NCI-H526 treated with DMSO at 0.1 percent for 48 hours (cell line): Measurements from ENCODE around the gene GNG7.
A peak's percentile ranks its signal among the peaks of the same experiment; 100 is the strongest.
"Not testable (repeated sequence)": the region's sequence is repeated elsewhere in the genome, so short reads cannot be mapped to it uniquely, and the experiment has no call there.

Experiments
- DNase-seq: peaks from one replicate; lab custom pipeline; 2025; lab: John Stamatoyannopoulos, UW

The GNG7 gene

DNA sequence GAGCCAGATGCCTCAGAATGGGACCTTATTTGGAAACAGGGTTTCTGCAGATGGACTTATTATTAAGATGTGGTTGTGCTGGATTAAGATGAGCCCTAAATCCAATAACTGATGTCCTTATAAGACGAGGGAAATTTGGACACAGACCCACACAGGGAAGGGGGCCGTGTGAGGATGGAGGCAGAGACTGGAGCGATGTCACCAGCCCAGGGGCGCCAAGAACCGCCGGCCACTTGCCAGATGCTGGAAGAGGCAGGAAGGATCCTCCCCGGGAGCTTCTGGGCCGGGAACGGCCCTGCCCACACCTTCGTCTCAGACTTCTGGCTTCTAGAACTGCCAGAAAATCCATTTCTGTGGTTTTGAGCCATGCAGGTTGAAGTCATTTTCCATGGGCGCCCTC, 26.6 kb downstream of the GNG7 start:
- no peak for DNase-seq

GRCh38 chr19:2670217-2670616, 32.3 kb downstream of the GNG7 start:
- no peak for DNase-seq

DNA sequence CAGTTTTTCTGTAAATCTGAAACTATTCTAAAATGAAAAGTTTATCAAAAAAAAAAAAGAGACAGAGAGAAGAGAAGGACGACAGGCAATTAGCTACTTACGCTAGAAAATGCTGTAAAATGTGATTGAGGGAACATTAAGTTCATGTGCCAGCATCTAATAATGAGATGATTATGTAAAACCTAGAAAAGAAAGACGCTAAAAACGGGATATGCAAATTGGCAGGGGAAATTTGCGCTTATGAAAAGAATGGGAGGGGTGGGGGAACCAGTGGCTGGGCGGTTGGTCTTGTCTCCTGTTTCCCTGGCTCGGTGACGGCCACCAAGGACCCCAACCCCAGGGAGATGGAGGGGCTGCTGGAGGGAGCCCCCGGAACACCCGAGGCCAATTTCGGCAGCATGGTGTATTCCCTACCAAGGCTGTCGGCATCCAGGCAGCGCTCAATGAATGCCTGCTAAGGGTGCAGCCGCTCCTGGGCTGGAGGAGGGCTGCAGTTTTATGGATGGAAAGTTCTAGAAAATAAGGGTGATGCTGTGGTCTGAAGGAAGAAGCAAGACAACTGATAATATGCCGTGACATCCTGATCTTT, 34.2 kb downstream of the GNG7 start:
- no peak for DNase-seq

DNA sequence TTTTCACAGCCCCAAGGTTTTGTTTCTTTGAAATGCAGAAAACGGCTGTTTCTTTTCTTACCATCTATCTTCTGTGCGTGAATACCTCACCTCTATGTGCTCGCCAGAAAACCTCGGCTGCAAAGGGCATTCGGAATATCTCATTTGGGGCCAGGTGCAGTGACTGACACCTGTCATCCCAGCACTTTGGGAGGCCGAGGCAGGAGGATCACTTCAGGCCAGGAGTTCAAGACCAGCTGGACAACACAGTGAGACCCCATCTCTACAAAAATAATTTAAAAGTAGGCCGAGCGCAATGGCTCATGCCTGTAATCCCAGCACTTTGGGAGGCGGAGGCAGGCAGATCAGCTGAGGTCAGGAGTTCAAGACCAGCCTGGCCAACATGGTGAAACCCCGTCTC, 35.1 kb downstream of the GNG7 start:
- DNase-seq = not testable (repeated sequence)

GRCh38 chr19:2666344-2666994, 36.0 kb downstream of the GNG7 start:
- no peak for DNase-seq

DNA sequence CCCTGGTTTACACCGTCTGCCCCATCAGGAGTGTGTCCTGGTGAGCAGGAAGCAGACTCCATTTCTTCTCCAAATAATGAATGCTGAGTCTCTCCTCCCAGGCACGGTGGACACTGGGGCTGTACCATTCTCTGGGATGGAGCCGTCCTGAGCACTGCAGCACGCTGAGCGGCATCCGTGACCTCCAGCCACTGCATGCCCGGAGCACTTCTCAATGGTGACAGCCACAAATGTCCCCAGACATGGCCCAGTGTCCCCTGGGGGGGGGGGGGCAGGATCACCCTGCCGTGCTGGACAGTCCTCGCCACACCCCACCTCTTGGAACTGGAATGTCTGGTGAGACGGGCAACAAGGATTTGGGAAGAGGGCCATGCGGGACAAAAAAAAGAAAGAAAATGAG, 37.4 kb downstream of the GNG7 start:
- DNase-seq = no peak

- no peak for DNase-seq
Observed at GRCh38 chr19:2663920-2664571, 38.4 kb downstream of the GNG7 start.

GRCh38 chr19:2661615-2662014, 40.9 kb downstream of the GNG7 start:
- no peak for DNase-seq

GRCh38 chr19:2659856-2660432, 42.5 kb downstream of the GNG7 start:
- no peak for DNase-seq

GRCh38 chr19:2656533-2656932, 46.0 kb downstream of the GNG7 start:
- DNase-seq = no peak

DNA sequence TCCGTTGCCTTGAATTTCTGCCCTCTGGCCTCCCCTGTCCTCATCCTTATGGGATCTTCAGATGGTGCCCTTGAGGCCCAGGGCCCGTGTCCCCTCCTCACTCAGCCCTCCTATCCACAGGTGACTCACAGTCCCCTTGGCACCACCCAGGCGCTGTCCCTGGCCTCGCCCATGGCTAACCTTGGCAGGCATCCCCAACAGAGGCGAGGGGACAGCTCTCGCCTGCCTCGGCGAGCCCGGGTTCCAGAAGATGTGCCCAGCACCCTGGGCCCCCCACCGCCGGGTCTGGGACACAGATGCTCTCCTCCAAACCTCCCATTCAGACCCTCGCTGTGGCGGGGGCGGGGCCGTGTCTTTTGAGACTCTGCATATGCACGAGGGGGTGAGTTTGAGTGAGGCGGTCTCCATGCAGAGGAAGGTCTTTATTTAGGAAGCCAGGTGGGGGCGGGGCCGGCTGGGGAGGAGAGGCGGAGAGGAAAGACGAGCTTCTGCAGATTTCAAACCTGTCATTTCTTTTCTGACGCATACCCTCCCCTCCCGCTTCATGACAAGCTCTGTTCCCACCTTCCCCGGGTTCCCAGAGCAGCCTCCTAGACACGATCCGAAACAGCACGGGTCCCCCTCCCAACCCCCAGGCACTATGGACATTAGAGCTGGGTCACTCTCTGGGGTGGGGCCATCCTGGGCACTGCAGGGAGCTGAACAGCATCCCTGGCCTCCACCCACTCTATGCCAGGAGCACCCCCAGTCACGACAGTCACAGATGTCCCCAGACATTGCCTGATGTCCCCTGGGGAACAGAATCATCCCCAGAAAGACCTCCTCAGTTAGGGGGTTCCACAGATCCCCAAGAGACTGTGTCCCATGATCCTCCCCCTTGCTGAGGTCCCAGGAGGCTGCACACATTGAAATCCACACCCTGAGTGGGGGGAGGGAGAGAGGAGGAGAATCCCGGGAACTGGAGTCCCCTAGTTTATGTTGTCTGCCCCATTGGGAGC, 48.5 kb downstream of the GNG7 start:
- no peak for DNase-seq

- no peak for DNase-seq
Observed at GRCh38 chr19:2653218-2653617, 49.3 kb downstream of the GNG7 start.

DNA sequence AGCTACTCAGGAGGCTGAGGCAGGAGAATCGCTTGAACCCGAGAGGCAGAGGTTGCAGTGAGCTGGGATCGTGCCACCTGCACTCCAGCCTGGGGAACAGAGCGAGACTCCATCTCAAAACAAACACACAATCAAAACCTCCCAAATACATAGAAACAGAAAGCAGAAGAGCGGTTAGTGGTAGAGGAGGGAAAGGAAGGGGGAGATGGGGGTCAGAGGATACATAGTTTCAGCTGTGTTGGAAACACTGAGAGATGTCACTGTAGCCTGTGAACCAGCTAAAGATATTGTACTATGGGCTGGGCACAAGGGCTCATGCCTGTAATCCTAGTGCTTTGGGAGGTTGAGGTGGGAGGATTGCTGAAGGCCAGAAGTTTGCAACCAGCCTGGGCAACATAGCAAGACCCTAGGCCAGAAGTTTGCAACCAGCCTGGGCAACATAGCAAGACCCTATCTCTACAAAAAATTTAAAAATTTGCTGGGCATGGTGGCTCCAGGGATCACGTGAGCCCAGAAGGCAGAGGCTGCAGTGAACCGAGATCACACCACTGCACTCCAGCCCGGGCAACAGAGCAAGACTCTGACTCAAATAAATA, 49.9 kb downstream of the GNG7 start:
- DNase-seq = no peak

DNA sequence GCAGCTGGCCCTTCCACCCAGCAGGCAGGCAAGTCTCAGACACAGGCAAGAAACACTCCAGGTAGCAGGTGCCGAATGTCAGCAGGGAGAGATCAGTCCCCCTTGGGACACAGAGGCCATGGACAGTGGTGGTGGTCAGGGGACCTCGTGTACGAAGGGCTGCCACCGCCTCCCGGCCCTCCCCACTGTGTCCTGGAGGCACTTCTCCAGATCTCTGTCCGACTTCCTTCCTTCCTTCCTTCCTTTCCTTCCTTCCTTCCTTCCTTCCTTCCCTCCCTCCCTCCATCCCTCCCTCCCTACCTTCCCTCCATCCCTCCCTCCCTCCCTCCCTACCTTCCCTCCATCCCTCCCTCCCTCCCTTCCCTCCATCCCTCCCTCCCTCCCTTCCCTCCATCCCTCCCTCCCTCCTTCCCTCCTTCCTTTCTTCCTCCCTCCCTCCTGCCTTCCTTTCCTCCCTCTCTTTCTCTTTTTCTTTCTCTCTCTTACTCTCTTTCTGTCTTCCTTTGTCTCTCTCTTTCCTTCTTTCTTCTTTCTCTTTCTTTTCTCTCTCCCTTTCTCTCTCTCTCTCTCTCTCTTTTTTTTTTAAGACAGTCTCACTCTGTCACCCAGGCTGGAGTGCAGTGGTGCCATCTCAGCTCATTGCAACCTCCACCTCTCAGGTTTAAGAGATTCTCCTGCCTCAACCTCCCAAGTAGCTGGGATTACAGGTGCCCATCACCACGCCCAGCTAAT, 51.3 kb downstream of the GNG7 start:
- DNase-seq = not testable (repeated sequence)

- DNase-seq = no peak
Observed at GRCh38 chr19:2650515-2650914, 52.0 kb downstream of the GNG7 start.

- peak; percentile 40 for DNase-seq
Observed at GRCh38 chr19:2648528-2648937, 54.0 kb downstream of the GNG7 start.

DNA sequence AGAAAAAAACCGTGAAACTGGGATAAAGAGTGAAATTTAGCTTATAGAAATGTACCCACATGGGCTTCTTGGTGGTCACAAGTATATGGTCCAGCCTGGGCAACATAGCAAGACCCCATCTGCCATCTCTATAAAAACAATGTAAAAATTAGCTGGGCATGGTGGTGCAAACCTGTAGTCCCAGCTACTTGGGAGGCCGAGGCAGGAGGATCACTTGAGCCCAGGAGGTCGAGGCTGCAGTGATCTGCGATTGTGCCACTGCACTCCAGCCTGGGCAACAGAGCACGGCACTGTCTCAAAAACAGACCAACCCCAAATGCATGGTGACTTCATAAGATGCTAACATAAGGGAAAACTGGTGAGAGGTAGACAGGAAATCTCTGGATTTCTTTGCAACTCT, 54.4 kb downstream of the GNG7 start:
- DNase-seq = no peak

- no peak for DNase-seq
Observed at GRCh38 chr19:2646866-2647535, 55.5 kb downstream of the GNG7 start.

DNA sequence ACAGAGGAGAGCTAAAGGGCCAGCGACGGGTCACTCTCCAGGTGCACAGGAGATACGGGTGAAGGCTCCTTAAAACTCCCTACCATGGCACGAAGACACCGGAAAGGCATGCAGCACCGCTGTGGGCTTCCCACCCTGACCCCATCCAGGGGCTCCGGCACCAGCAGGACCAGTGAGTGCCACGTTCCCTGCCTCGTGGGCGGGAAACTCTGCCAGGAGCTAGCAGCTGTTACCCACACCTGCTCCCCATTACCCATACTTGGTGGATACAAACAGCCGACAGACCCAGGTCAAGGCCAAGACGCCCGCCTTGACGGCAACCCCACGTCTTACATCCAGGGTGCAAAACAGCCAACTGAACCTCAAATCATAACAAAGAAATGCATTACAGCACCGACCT, 56.7 kb downstream of the GNG7 start:
- DNase-seq = no peak

GRCh38 chr19:2643123-2643737, 59.3 kb downstream of the GNG7 start:
- DNase-seq = not testable (repeated sequence)
